Aortic smooth muscle cell (primary cell): ENCODE measurements around the gene USP31. TPM values are rescaled to one million over a fixed set of nuclear protein-coding genes. Genes with fewer than 3 reads are reported as not detected.

Experiments
- total RNA-seq: library from RNA; depleted of rRNA; stranded (reverse); fragments of >200 nt; gene quantifications from 2 replicates; pipeline ENCODE4 v1.2.3, GENCODE V29; 2014

The USP31 gene
- total RNA-seq, result 3.8 and 4.0 TPM in 2 replicates

GRCh38 chr16:23149267-23149992 lies at the start of gene USP31:
USP31 (minus strand) TSS chr16:23149452; CDS start chr16:23149270, 182 bp downstream.

GRCh38 chr16:23182679-23183542 lies 33.7 kb upstream of the USP31 start, which contains the start of gene SCNN1G:
SCNN1G (plus strand) TSS chr16:23182745; CDS start chr16:23186272, 3,527 bp downstream.

Other genes starting within 250 kb of the USP31 start
- not detected in 2 replicates for gene SCNN1G, start 33.3 kb upstream of the USP31 start, total RNA-seq
- not detected in 2 replicates for gene SCNN1B, start 152.8 kb upstream of the USP31 start, total RNA-seq